GM23338 (cell line): ENCODE measurements around the gene NCK2. TPM values are rescaled to one million over a fixed set of nuclear protein-coding genes. Genes with fewer than 3 reads are reported as not detected.

Experiments used
- ATAC-seq: fragments of 200-7000 bp; cut with Tn5 transposase; 3 replicates; pipeline ENCODE4 v1.9.1; 2020
- DNase-seq: peaks from one replicate; pipeline ENCODE4 v3.0.0-alpha.2; 2015; ENCODE audit warnings: low spot score
- H2AFZ ChIP-seq: fragments of 200-600 bp; sonication (generic); 2 replicates; pipeline ENCODE4 v1.8.0; 2016; ENCODE audit warnings: antibody characterized with exemption, mild to moderate bottlenecking, moderate library complexity
- H3F3A ChIP-seq: fragments of 200-600 bp; sonication (generic); replicated peaks from 2 replicates; pipeline ENCODE4 v1.8.0; 2017; ENCODE audit warnings: antibody characterized with exemption, mixed run types, low read depth
- H3K27ac ChIP-seq: fragments of 200-600 bp; sonication (generic); 2 replicates; pipeline ENCODE4 v1.6.1; 2016; ENCODE audit warnings: low read depth
- H3K27me3 ChIP-seq: fragments of 200-600 bp; sonication (generic); 2 replicates; pipeline ENCODE4 v1.8.0; 2016; ENCODE audit warnings: mild to moderate bottlenecking, mixed run types, moderate library complexity; ENCODE audit not compliant: insufficient read depth
- H3K36me3 ChIP-seq: fragments of 200-600 bp; sonication (generic); 2 replicates; pipeline ENCODE4 v1.8.0; 2016; ENCODE audit warnings: mild to moderate bottlenecking; ENCODE audit not compliant: insufficient read depth
- H3K4me1 ChIP-seq: fragments of 200-600 bp; sonication (generic); 2 replicates; pipeline ENCODE4 v1.8.0; 2016; ENCODE audit warnings: mild to moderate bottlenecking, moderate library complexity; ENCODE audit not compliant: insufficient read depth
- H3K4me2 ChIP-seq: fragments of 200-600 bp; sonication (generic); 2 replicates; pipeline ENCODE4 v1.7.1; 2017; ENCODE audit warnings: mixed run types
- H3K4me3 ChIP-seq: fragments of 200-600 bp; sonication (generic); 2 replicates; pipeline ENCODE4 v1.6.1; 2016; ENCODE audit warnings: mixed run types
- H3K79me2 ChIP-seq: fragments of 200-600 bp; sonication (generic); replicated peaks from 2 replicates; pipeline ENCODE4 v1.8.0; 2017; ENCODE audit warnings: mild to moderate bottlenecking; ENCODE audit not compliant: insufficient read depth
- H3K9me2 ChIP-seq: fragments of 200-600 bp; sonication (generic); 2 replicates; pipeline ENCODE4 v1.8.0; 2017; ENCODE audit not compliant: insufficient read depth
- H4K20me1 ChIP-seq: fragments of 200-600 bp; sonication (generic); replicated peaks from 2 replicates; pipeline ENCODE4 v1.8.0; 2017; ENCODE audit warnings: mild to moderate bottlenecking; ENCODE audit not compliant: insufficient read depth
- H3K27ac Mint-ChIP-seq: 2 replicates; pipeline ENCODE4 v1.8.0; 2020; ENCODE audit warnings: inconsistent platforms, mild to moderate bottlenecking, moderate library complexity, mixed read lengths
- H3K27me3 Mint-ChIP-seq: 3 replicates; pipeline ENCODE4 v1.8.0; 2022; ENCODE audit warnings: low read depth, mild to moderate bottlenecking, moderate library complexity, mixed read lengths, inconsistent platforms; ENCODE audit not compliant: insufficient read depth, poor library complexity
- H3K36me3 Mint-ChIP-seq: 3 replicates; pipeline ENCODE4 v1.8.0; 2021; ENCODE audit warnings: low read depth, mild to moderate bottlenecking, inconsistent platforms, moderate library complexity, mixed read lengths
- H3K4me1 Mint-ChIP-seq: 3 replicates; pipeline ENCODE4 v1.8.0; 2020; ENCODE audit warnings: mild to moderate bottlenecking, inconsistent platforms, mixed read lengths
- H3K4me3 Mint-ChIP-seq: 3 replicates; pipeline ENCODE4 v1.8.0; 2021; ENCODE audit warnings: moderate library complexity, mild to moderate bottlenecking, inconsistent platforms, mixed read lengths
- H3K9me3 Mint-ChIP-seq: 3 replicates; pipeline ENCODE4 v1.8.0; 2020; ENCODE audit warnings: moderate library complexity, mild to moderate bottlenecking, inconsistent platforms, mixed read lengths
- CTCF ChIP-seq, 2 experiments: fragments of 200-600 bp in 1 of 2; sonication (generic) in 1 of 2; conservative IDR thresholded peaks; 2 replicates each; pipeline versions ENCODE4 v1.5.1 to v1.6.1; 2016 to 2017; ENCODE audit warnings: antibody characterized with exemption in 2 of 2, low read depth in 2 of 2, mild to moderate bottlenecking in 2 of 2, moderate library complexity in 1 of 2
- ETS1 ChIP-seq: IDR thresholded peaks from 2 replicates; pipeline ENCODE4 v1.6.1; 2016; ENCODE audit warnings: antibody characterized with exemption
- EZH2 ChIP-seq: fragments of 200-600 bp; sonication (generic); IDR thresholded peaks from one replicate; pipeline ENCODE4 v1.8.0; 2017; ENCODE audit warnings: antibody characterized with exemption, mild to moderate bottlenecking, low read depth; ENCODE audit not compliant: unreplicated experiment
- JUNB ChIP-seq: IDR thresholded peaks from one replicate; pipeline ENCODE4 v1.6.1; 2016; ENCODE audit warnings: antibody characterized with exemption; ENCODE audit not compliant: unreplicated experiment
- NANOG ChIP-seq: IDR thresholded peaks from 2 replicates; pipeline ENCODE4 v1.6.1; 2016; ENCODE audit warnings: antibody characterized with exemption, borderline replicate concordance
- POLR2AphosphoS5 ChIP-seq: IDR thresholded peaks from 2 replicates; pipeline ENCODE4 v1.6.1; 2016; ENCODE audit warnings: antibody characterized with exemption, low read depth
- REST ChIP-seq: IDR thresholded peaks from one replicate; pipeline ENCODE4 v1.6.1; 2018; ENCODE audit warnings: antibody characterized with exemption; ENCODE audit not compliant: unreplicated experiment
- STAT1 ChIP-seq: IDR thresholded peaks from one replicate; pipeline ENCODE4 v1.6.1; 2016; ENCODE audit warnings: antibody characterized with exemption; ENCODE audit not compliant: unreplicated experiment
- ZNF114 ChIP-seq: fragments of 250-450 bp; sonication (Bioruptor Pico); IDR thresholded peaks from 2 replicates; pipeline ENCODE4 v1.5.0; 2020; ENCODE audit warnings: mild to moderate bottlenecking, moderate library complexity
- ZNF331 ChIP-seq: fragments of 250-450 bp; sonication (Bioruptor Pico); IDR thresholded peaks from 2 replicates; pipeline ENCODE4 v1.5.0; 2020; ENCODE audit warnings: low read depth, mild to moderate bottlenecking, moderate library complexity
- polyA plus RNA-seq: library from polyadenylated mRNA; unstranded; fragments of >200 nt; fragmentation: Nextera tagmentation; extraction: Ambion mirVana; gene quantifications from 2 replicates; pipeline ENCODE4 v1.2.1, GENCODE V29; 2016
- total RNA-seq: library from RNA; depleted of rRNA; stranded (reverse); fragments of >200 nt; shearing (Covaris generic); gene quantifications from 2 replicates; pipeline ENCODE4 v1.2.3, GENCODE V29; 2014

The NCK2 gene
- total and polyA plus RNA-seq, 2 experiments from 2014 or later: 26.9 to 59.9 TPM

- TF ChIP-seq CTCF (conservative IDR thresholded peaks at IDR 0.05; ENCODE audit: low read depth in 2 of 2): no peak
- no peak for TF ChIP-seq EZH2
- no peak for TF ChIP-seq JUNB
Observed at GRCh38 chr2:105795575-105795934, 50.8 kb downstream of the NCK2 start (continued).

- H4K20me1 ChIP-seq: peaks cover 30% of the 10 kb centered on the region
- no peaks in the 10 kb centered on the region for H3K36me3 ChIP-seq
Observed at GRCh38 chr2:105796131-105796638, 51.5 kb downstream of the NCK2 start.

GRCh38 chr2:105796791-105797190 is 52.1 kb downstream of the NCK2 start:
- Histone ChIP-seq H4K20me1 (peaks cover 27% of the 10 kb centered on the region), H3K27ac (peak overlapping the region; percentile 76; the same call in 1 of the 2 replicates), H3K4me2 (peak overlapping the region; percentile 41), H3K36me3 (no peaks in the 10 kb centered on the region), H2AFZ (no peak overlapping the region), H3F3A (no peaks in the 10 kb centered on the region), H3K4me3 (no peak overlapping the region), H3K27me3 (no peaks in the 10 kb centered on the region), H3K9me2 (peaks cover 16% of the 10 kb centered on the region), H3K79me2 (peaks cover 100% of the 10 kb centered on the region), H3K4me1 (peaks cover 33% of the 10 kb centered on the region)
- peaks cover 66% of the 10 kb centered on the region for H3K4me1 Mint-ChIP-seq
- no peak for ATAC-seq
- DNase-seq: no peak
- H3K27me3 Mint-ChIP-seq: peaks cover 8% of the 10 kb centered on the region
- H3K27ac Mint-ChIP-seq: no peak overlapping the region; the same call in 1 of the 2 replicates
- H3K36me3 Mint-ChIP-seq: peaks cover 9% of the 10 kb centered on the region; the same call in 1 of the 3 replicates
- H3K9me3 Mint-ChIP-seq: no peaks in the 10 kb centered on the region
- H3K4me3 Mint-ChIP-seq: no peak overlapping the region
- TF ChIP-seq REST (no peak), NANOG (no peak), ZNF331 (no peak), POLR2AphosphoS5 (no peak), ZNF114 (CRISPR knock-in tag) (no peak), STAT1 (no peak)

More at GRCh38 chr2:105796131-105796638, 51.5 kb downstream of the NCK2 start:
- no peak for TF ChIP-seq ETS1
- ATAC-seq: no peak; the same call in 2 of the 3 replicates
- no peak for DNase-seq
- H3K27ac Mint-ChIP-seq: peak overlapping the region; percentile 57
- Histone ChIP-seq H3F3A (no peaks in the 10 kb centered on the region), H3K9me2 (peaks cover 16% of the 10 kb centered on the region), H3K4me3 (no peak overlapping the region), H3K4me2 (peak overlapping the region; percentile 11), H2AFZ (no peak overlapping the region), H3K27me3 (no peaks in the 10 kb centered on the region), H3K27ac (peak overlapping the region; percentile 52; the same call in 1 of the 2 replicates), H3K79me2 (peaks cover 100% of the 10 kb centered on the region), H3K4me1 (peaks cover 37% of the 10 kb centered on the region)
- peaks cover 9% of the 10 kb centered on the region; the same call in 1 of the 3 replicates for H3K36me3 Mint-ChIP-seq
- H3K9me3 Mint-ChIP-seq: no peaks in the 10 kb centered on the region
- no peak overlapping the region for H3K4me3 Mint-ChIP-seq
- H3K4me1 Mint-ChIP-seq: peaks cover 65% of the 10 kb centered on the region
- H3K27me3 Mint-ChIP-seq: peaks cover 4% of the 10 kb centered on the region
